Measurements from ENCODE around the gene RCOR2.
A peak's percentile ranks its signal among the peaks of the same experiment; 100 is the strongest.

Gene RCOR2

DNA sequence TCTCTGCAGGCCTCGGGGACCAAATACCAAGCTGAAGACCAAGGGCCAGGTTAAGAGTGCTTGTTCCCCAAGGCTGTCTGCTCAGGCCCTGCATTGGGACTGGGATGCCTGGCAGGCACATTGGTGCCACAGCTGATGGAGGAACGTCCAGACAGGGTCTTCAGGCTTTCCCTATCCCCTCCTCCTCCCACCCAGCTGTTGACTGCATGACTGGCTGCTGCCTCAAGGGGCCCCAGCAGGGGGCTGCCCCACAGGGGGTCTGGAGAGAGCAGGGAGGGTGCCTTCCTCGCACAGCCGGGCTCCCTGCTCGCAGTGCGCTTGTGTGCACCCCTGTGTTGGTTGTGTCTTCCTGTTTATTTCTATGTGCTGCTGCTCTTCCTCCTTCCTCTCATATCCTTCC lies 9.9 kb downstream of the RCOR2 start:
- DNase-seq = no peak

DNA sequence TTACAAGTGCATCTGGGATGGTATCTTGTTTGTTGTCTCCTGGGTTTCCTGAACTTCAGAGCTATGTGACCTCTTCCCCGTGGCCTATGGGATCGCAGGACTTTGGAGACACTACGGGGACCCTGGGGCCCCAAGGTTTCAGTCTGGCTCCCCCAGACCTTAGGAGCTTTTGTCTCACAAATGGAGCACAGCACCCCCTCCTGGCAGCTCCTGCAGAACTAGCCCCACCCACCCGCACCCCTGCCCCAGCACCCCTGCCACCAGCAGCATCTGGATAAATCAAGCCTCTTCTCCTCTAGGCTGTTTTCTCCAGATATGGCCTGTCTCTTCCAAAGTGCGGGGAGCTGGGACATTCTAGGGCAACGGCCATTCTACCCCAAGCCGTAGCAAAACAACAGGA lies 10.4 kb downstream of the RCOR2 start:
- DNase-seq = peak in 3 of 4 experiments; percentile 16 to 60 (median 42)

DNA sequence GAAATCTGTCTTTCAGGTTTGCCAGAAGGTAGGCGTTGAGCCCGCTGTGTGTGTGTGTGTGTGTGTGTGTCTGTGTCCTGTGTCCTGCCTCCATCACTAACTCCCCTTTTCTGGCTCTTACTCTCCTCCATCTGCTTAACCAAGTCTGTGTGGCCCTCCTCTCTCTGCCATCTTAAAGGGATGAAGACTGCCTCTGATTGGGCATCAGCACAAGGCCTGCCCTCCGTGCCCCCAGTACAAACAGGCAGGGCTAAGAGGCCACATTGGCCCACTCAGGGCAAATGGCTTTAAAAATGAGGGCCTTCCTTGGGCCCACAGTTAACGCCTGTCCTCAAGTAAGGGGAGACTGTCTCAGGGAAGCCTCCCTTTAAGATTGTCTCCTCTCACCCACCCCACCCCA lies 10.9 kb downstream of the RCOR2 start:
- no peak for DNase-seq

DNA sequence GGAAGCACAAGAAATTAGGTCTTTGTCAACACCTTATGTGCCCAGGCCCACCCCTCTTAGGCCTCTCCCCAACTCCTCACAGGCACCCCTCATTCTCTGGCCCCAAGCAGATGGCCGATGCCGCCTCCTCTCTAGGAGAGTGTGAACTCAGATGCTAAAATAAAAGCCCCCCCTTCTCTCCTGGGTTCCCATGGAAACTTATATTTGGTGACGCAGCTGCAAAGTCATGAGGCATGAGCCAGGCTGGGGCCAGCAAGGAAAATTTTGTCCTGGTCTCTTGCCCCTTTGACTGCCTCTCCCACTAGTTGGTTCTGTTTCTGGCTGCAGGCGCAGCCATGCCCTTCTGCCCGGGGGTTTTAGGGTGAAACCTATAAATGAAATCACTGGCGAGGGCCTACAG lies 11.8 kb downstream of the RCOR2 start:
- no peak for DNase-seq

DNA sequence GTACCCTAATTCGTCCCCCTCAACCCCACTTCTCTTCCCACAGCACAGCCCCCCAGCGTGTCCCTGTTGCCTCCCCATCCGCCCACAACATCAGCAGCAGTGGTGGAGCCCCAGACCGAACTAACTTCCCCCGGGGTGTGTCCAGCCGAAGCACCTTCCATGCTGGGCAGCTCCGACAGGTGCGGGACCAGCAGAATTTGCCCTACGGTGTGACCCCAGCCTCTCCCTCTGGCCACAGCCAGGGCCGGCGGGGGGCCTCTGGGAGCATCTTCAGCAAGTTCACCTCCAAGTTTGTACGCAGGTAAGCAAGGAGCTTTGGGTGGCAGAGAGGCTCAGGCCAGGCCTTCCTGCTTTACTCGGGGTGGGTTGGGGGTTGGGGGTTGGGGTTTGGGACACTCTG lies 12.2 kb downstream of the RCOR2 start:
- DNase-seq = no peak

DNA sequence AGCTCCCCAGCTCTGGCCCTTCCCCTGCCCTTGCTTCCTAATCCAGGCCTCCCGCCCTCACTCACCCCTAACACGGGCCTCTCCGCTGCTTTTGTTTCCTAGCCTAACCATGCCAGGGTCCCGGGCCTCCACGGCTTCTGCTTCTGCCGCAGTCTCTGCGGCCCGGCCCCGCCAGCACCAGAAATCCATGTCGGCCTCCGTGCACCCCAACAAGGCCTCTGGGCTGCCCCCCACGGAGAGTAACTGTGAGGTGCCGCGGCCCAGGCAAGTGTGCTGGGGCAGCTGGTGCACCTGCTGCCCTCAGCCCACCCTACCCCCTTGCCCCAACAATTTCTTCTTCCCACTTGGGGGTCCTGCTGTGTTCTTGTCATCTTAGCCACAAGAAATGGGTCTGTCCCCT lies 13.1 kb downstream of the RCOR2 start:
- no peak for DNase-seq

DNA sequence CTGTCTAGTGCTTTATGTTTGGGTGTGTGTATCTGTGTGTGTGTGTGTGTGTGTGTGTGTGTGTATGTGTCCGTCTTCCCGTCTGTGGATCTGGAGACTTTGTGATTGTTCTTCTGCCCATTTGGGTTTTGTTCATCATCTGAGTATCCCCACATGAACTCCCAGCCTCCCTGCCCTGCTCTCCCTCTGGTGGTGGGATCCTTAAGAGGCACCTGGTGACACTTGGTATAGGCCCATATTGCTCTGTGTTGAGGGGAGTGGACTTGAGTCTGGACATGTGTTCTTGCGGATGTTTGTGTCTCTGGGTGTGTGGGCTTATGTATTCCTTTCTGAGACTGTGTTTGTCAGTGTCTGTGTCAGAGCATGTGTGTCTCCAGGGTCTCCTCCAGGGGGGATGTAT lies 15.3 kb downstream of the RCOR2 start:
- no peak for DNase-seq

DNA sequence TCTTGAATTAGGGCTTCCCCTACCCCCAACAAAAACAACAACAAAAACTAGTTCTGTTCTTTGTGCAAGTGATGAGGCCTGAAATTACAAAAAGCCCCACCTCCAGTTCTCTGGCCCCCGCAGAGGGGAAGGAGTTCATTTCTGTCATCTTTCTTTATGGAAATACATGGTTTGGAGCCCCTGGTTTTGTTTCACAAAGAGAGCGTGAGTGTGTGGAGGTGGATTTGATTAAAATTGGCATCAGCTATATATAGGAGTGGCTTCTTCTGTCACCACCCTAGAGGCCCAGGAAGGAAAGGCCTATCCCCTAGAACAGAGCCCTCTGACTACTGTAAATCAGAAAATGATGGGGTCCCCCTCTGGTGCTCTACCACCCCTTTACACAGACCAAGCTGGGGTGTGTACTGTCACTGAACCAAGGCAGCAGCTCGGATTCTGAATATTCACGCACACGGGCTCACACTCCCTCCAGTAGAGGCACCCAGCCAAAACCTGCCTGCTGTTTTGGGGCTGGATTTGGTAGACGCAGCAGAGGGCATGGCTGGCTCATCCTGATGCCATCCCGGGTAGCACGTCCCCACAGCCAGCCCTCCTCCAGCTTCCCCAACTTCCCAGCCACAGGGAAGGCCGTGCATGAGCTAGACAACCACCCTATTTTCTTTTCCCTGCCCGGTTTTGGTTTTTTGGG lies 19.4 kb downstream of the RCOR2 start:
- DNase-seq = no peak

DNA sequence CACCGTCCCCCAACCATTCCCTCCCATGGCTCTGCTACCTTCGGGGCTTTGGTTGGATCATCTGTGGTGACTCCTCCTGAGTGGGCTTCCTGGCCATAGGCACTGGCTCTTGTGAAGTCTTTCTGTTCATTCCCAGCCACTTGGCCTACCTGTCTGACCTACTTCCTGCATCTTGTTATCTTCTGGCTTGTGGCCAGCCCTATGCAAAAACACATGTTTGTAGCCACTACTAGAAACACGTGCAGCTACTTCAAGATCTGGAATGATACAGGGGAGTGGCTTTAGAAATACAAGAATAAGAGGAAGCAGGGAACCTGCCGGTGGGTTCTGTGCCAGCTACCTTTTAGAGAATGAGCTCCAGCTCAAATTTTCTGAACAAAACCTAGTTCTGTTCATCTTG lies 20.9 kb downstream of the RCOR2 start:
- no peak for DNase-seq

DNA sequence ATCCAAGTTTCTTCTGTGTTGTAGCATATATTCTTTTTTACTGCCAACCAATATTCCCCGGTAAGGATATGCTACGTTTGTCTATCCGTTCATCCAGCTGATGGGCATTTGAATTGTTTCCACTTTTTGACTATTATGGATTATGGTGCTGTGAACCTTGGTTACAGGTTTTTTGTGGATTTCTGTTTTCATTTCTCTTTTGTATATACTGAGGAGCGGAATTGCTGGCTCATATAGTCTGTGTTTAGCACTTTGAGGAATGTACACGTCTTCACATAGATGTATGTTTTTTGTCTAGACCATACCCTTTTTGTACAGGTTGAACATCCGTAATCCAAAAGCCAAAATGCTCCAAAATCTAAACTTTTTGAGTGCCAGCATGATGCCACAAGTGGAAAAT lies 23.6 kb downstream of the RCOR2 start:
- no peak for DNase-seq

DNA sequence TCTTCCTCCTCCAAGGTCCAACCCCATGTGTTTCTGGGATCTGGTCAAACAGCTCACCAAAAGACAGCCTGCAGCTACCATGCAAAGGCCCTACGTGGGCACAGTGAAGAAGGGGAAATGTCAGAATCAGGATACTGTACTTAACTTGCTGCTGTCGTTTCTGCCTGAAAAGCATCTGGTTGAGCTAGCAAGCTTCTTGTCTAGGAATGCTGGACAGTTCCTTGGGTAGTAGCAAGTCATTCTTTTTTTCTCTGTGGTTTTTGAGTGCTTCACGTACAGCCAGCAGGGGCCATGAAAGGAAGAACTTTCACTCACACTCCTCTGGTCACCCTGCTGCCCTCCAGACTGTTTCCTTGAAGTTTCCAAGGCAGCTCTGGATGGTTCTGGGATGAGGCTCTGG lies 24.7 kb downstream of the RCOR2 start:
- no peak for DNase-seq

DNA sequence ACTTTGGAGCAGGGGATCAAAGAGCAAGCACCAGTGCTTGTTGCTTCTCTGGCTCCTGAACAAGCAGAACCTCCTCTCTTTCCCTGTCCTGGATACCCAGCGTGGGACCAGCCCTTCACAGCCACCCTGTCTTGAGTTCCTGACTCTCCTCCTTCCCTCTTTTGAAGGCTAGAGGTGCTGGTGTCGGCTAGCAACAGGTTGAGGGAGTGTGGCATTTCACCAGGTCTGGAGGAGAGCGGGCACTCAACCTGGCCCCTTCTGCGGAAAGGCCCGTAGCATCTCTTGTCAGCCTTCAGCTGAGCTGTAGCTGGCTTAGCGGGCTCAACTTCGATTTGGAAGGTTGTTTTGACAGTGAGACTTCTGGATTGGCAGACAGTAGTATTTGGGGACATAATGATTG lies 26.6 kb downstream of the RCOR2 start:
- no peak for DNase-seq

DNA sequence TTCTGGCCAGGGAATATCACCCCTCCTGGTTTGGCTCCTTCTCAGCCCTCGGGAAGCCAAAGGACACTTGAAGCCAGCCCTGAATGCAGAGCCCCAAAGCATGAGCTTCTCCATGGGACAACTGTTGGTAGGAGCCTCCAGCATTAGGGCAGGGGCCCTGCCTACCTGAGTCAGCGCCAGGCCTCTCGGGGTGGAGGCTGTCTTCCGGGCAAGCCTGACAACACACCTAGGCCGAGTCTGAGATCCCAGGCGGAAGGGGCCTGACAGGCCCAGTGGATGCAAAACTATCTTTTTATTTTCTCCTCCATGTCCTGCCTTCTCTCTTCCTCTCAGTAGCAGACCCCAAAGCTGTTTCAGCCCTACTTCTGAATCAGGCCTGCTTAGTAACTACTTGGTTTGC lies 27.6 kb downstream of the RCOR2 start:
- no peak for DNase-seq

DNA sequence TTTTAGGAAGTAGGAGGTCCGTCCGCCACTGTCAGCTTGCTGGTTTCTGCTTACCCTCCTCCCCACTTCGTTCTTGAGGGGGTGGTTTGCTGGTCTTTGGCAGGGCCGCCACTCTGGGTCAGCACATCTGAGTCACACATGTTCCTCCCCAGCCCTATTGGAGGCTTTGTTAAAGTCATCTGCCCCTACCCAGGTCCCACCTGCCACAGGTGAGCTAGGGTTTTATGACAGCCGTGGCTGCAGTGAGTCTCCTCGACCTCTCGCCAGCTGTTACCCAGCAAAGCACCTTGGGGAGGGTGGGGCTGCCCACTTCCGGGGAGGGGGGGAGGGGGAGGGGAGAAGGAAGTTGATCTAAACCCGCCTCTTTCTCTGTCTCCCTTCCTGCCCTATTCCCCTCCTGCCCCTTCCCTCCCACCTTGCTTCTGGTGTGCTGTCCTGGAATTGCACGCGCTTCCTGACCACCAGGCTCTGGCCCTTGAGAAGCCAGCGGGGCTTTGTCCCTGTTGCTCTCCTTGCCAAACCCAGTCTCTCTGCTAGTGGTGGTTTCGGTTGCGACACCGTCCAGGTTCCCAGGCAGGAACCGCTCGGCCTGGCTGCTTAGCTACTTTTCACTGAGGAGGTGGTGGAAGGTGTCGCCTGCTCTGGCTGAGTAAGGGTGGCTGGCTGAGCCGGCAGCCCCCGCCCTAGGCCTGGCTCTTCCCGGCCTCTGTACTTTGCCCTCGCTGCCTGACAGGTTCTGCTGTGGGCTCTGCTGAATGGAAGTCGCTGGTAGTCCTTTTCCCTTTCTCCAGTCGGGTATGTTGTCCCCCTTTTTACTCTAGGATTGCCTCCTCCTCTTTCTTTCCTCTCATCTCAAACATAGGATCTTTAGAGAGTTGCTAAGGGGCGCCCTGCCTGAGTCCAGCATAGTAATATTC lies 28.5 kb downstream of the RCOR2 start:
- DNase-seq = peak in 3 of 4 experiments; percentile 28 to 71 (median 63)

DNA sequence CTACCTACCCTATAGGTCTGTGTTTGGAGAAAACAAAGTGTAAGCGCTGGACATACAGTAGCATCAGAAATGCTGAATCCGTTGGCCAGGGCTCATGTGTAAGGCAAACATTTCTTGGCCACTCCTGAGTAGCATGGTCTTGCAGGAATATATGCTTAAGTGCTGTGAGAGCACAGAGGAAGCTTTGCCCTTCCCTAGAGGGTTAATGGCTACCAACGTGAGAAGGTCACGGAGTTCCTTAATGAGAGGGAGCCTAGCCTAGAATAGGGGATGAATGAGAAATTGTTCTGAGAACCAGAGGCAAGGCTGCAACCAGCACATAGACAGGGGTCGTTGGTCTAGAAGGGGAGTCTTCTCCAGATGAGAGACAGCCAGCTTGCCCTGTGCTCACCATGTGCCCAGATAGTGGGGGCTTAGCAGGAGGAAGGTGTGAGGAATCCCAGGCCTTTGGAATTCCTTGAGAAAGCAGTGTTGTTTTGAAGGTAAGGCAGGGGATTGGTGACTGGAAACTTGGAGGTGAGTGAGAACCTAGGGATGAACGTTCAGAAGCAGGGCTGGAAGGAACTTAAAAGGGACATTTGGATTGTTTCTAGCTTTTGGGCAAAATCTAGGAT lies 29.5 kb downstream of the RCOR2 start:
- no peak for DNase-seq

DNA sequence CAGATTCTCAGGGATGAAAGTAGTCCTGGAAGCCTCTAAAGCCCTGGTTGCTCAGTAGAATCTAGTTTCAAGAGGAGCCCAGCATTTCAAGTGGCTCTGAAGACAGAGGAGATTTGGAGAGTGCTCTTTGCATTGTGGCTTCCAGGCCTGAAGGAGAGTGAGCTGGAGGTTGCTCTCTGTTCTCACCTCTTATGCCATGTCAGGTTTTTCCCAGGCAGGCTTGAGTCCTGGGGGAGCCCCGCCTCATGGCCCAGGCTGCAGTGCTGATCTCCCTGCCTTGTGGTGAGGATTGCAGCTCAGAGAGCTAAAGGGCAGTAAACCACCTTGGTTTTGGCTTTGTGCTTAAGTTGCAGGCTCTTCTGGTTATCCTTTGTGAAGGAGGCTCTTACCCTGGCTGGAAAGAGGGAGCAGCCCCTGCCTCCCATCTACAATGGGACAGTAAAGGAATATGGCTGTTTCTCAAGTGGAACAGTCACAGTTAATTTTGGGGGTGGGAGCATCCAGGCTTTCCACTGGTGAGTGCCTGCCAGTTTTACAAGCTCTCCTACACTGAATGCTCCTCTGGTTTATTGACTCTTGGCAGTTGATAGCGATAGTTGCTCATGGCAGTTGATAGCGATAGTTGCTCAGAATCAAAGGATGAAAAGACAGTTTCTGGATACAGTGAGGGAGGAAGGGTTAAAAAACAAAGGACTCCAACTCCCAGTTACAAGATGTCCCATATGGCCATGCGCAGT lies 32.6 kb downstream of the RCOR2 start:
- DNase-seq = no peak

DNA sequence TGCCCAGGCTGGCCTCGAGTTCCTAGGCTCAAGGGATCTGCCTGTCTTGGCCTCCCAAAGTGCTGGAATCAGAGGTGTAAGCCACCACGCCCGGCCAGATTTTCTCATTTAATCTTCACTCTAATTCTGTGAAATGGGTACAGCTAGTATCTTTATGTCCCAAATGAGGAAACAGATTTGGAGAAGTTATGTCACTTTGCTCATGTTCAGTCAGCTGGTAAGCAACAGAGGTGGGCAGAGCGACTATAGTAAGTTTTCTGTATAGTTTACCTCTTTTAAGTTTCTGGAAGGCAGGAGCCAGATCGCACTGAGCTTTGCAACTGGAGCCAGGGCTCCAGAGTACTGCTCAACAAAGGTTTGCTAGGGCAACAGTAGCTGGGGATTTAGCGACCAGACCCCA lies 33.2 kb downstream of the RCOR2 start:
- no peak for DNase-seq

DNA sequence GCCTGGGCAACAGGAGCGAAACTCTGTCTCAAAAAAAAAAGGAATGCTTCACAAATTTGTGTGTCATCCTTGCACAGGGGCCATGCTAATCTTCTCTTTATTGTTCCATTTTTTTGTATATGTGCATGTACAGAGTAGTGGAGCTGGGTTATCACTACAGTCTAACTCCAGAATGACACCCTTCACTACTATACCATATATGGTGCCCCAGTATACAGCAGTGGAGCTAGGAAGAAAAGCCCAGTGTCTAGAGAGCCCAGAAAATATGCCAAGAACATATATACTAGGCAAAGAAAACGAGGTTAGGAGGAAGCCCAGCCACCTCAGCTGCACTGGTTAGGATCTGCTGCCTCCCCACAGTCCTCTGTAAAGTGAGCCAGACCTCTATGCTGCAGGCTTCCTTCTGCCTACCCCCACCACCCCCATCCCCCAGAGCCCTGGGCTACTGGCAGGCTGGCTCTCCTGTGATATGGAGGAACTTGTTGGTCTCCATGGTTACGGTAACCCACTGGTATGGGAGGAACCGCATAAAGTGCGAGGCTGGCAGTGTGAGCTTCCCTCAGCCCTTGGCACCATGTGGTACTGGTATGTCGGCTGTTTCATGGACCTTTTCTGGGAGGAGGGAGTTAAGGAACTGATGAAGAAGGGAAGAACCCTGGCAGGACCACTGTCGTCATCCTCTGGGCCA lies 34.3 kb downstream of the RCOR2 start:
- no peak for DNase-seq

DNA sequence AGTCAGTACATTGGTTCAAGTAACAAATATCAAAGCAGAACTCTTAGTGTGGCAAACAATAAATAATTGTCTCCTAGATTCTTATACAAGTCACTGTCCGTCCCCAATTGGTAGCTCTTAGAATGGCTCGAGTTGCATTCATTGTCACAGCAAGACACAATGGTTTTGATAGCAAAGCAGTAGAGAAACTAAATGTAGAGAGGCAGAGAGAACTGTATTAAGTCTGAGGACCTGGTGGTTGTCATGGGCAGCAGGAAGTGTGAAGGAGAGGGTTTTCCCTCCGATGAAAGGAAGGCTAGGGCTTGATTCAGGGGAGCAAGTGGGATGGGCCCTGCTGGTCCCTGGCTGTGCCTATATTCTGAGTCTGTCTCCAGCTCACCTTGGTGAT lies 36.6 kb downstream of the RCOR2 start:
- no peak for DNase-seq

DNA sequence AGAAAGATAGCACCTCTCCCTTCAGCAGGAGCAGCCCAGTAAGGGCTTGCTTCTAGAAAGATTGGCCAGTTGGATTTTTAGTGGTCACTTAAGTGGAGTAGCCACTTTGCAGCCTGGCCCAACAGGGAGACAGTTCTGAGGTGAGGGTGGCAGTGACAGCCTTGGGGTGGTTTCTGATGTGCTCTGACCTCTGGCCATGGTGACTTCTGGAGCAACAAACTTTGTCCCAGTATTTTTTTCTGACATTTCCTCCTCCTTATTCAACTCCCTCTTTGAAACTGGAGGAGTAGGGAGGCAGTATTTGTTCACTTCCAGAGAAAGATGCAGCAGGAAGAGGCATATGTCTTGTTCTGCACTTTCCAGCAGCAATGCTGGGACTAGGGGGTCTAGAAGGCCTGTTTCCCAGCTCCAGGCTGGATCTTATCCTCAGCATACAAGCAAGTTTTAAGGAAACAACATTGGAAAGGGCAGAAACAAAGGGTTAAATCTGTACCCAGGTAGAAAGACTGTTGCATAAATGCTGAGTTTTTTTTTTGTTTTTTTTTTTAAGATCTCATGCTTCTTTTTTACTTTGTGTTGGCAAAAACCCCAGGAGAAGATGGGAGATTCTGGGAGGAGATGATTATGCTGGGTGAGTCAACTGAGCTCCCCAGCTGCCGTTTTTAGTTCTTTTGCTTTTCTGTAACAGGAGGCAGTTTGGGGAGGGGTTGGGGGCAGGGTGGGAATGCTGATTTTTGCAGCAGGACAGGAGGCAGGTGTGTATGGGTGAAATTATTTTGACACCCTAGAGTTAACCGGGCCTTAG lies 37.2 kb downstream of the RCOR2 start:
- DNase-seq = no peak

DNA sequence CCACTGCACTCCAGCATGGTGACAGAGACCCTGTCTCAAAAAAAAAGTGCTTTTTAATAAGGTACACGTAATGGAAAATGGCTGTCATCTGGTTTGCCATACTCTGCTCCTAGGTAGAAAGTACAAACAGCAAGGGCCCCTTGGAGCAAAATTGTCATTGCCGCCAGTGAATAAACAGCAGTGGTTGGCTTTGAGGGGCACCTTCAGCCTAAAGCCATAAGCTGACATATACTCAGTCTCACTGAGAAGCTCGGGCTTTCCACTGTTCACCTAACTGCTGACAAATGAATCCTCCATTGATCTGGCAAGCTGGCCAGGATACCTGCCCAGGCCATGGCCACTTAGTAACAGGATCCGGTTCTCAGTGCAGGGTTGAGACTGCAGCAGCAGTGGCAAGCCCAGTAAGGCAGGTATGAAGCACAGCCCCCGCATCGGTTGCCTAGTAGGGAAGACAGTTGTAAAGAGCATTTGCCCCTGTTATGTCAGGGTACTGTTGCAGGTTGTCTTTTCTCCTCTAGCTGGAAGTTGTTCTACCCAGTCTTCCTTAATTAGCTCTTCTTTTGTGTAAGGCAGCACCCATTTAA lies 39.2 kb downstream of the RCOR2 start:
- DNase-seq = no peak

All from activated naive CD4-positive, alpha-beta T cell (primary cell).